Activated naive CD4-positive, alpha-beta T cell treated with anti-CD3 and anti-CD28 coated beads, Interleukin-2, amount 50 U/mL, for 24 hours (primary cell): Measurements from ENCODE around the gene PANX2.

Experiments used
- H3K27ac Mint-ChIP-seq: one replicate; pipeline ENCODE4 v1.8.0; 2021; ENCODE audit warnings: mild to moderate bottlenecking, mixed read lengths
- H3K27me3 Mint-ChIP-seq: one replicate; pipeline ENCODE4 v1.8.0; 2021; ENCODE audit warnings: mixed read lengths
- H3K36me3 Mint-ChIP-seq: one replicate; pipeline ENCODE4 v1.8.0; 2021; ENCODE audit warnings: mixed read lengths
- H3K4me1 Mint-ChIP-seq: one replicate; pipeline ENCODE4 v1.8.0; 2021; ENCODE audit warnings: mixed read lengths
- H3K4me3 Mint-ChIP-seq: one replicate; pipeline ENCODE4 v1.8.0; 2021; ENCODE audit warnings: mild to moderate bottlenecking, mixed read lengths
- H3K9me3 Mint-ChIP-seq: one replicate; pipeline ENCODE4 v1.8.0; 2021; ENCODE audit warnings: mixed read lengths

PANX2 gene

GRCh38 chr22:50184902-50185374, 14.4 kb downstream of the PANX2 start:
- H3K27me3 Mint-ChIP-seq, result no peaks in the 10 kb centered on the region
- no peak overlapping the region for H3K27ac Mint-ChIP-seq
- peak overlapping the region; percentile 89 for H3K4me3 Mint-ChIP-seq
- peaks cover 29% of the 10 kb centered on the region for H3K4me1 Mint-ChIP-seq
- no peaks in the 10 kb centered on the region for H3K9me3 Mint-ChIP-seq
- H3K36me3 Mint-ChIP-seq, result peaks cover 1% of the 10 kb centered on the region

GRCh38 chr22:50185375-50186087, 15.0 kb downstream of the PANX2 start, which contains the start of gene TRABD:
Gene TRABD (plus strand): TSS chr22:50185913. CDS start chr22:50193061, 7,148 bp downstream.
- peaks cover 30% of the 10 kb centered on the region for H3K4me1 Mint-ChIP-seq
- no peaks in the 10 kb centered on the region for H3K27me3 Mint-ChIP-seq

GRCh38 chr22:50186181-50186714, 15.7 kb downstream of the PANX2 start:
- Mint-ChIP-seq H3K4me1 (peaks cover 32% of the 10 kb centered on the region), H3K4me3 (peak overlapping the region; percentile 95), H3K27ac (peak overlapping the region; percentile 95)

More at GRCh38 chr22:50185375-50186087, 15.0 kb downstream of the PANX2 start, which contains the start of gene TRABD:
- Mint-ChIP-seq H3K4me3 (peak within 1 kb of the TSS; percentile 95), H3K27ac (peak within 1 kb of the TSS; percentile 95), H3K36me3 (peaks cover 1% of the 10 kb centered on the region), H3K9me3 (no peaks in the 10 kb centered on the region)

GRCh38 chr22:50186761-50187523, 16.4 kb downstream of the PANX2 start:
- Mint-ChIP-seq H3K27ac (peak overlapping the region; percentile 95), H3K27me3 (no peaks in the 10 kb centered on the region)

More at GRCh38 chr22:50186181-50186714, 15.7 kb downstream of the PANX2 start:
- H3K36me3 Mint-ChIP-seq, result peaks cover 1% of the 10 kb centered on the region
- no peaks in the 10 kb centered on the region for H3K27me3 Mint-ChIP-seq
- H3K9me3 Mint-ChIP-seq, result no peaks in the 10 kb centered on the region

GRCh38 chr22:50188356-50188755, 17.8 kb downstream of the PANX2 start:
- Mint-ChIP-seq H3K4me1 (peaks cover 51% of the 10 kb centered on the region), H3K4me3 (peak overlapping the region; percentile 44), H3K27me3 (no peaks in the 10 kb centered on the region), H3K9me3 (no peaks in the 10 kb centered on the region), H3K27ac (no peak overlapping the region), H3K36me3 (peaks cover 1% of the 10 kb centered on the region)

More at GRCh38 chr22:50186761-50187523, 16.4 kb downstream of the PANX2 start:
- Mint-ChIP-seq H3K36me3 (peaks cover 1% of the 10 kb centered on the region), H3K4me3 (peak overlapping the region; percentile 95), H3K4me1 (peaks cover 39% of the 10 kb centered on the region), H3K9me3 (no peaks in the 10 kb centered on the region)

- Mint-ChIP-seq H3K36me3 (peaks cover 1% of the 10 kb centered on the region), H3K9me3 (no peaks in the 10 kb centered on the region), H3K4me3 (peak overlapping the region; percentile 88), H3K4me1 (peaks cover 51% of the 10 kb centered on the region), H3K27me3 (no peaks in the 10 kb centered on the region), H3K27ac (no peak overlapping the region)
Observed at GRCh38 chr22:50189184-50189848, 18.8 kb downstream of the PANX2 start.

- H3K9me3 Mint-ChIP-seq, result no peaks in the 10 kb centered on the region
- peaks cover 1% of the 10 kb centered on the region for H3K36me3 Mint-ChIP-seq
- peaks cover 48% of the 10 kb centered on the region for H3K4me1 Mint-ChIP-seq
- no peaks in the 10 kb centered on the region for H3K27me3 Mint-ChIP-seq
- H3K27ac Mint-ChIP-seq, result peak overlapping the region; percentile 93
- peak overlapping the region; percentile 88 for H3K4me3 Mint-ChIP-seq
Observed at GRCh38 chr22:50189849-50190181, 19.3 kb downstream of the PANX2 start.

GRCh38 chr22:50190182-50190940, 19.8 kb downstream of the PANX2 start:
- peaks cover 1% of the 10 kb centered on the region for H3K36me3 Mint-ChIP-seq
- no peaks in the 10 kb centered on the region for H3K27me3 Mint-ChIP-seq
- H3K4me1 Mint-ChIP-seq, result peaks cover 47% of the 10 kb centered on the region
- H3K27ac Mint-ChIP-seq, result peak overlapping the region; percentile 93
- H3K4me3 Mint-ChIP-seq, result peak overlapping the region; percentile 88
- no peaks in the 10 kb centered on the region for H3K9me3 Mint-ChIP-seq

GRCh38 chr22:50190941-50191741, 20.6 kb downstream of the PANX2 start:
- Mint-ChIP-seq H3K27me3 (no peaks in the 10 kb centered on the region), H3K36me3 (peaks cover 1% of the 10 kb centered on the region), H3K4me3 (peak overlapping the region; percentile 88), H3K9me3 (no peaks in the 10 kb centered on the region), H3K4me1 (peaks cover 45% of the 10 kb centered on the region), H3K27ac (peak overlapping the region; percentile 97)

GRCh38 chr22:50192436-50193204, 22.1 kb downstream of the PANX2 start:
- no peaks in the 10 kb centered on the region for H3K27me3 Mint-ChIP-seq
- H3K27ac Mint-ChIP-seq, result peak overlapping the region; percentile 97
- H3K9me3 Mint-ChIP-seq, result no peaks in the 10 kb centered on the region
- peak overlapping the region; percentile 88 for H3K4me3 Mint-ChIP-seq
- H3K36me3 Mint-ChIP-seq, result no peaks in the 10 kb centered on the region
- H3K4me1 Mint-ChIP-seq, result peaks cover 37% of the 10 kb centered on the region

GRCh38 chr22:50193621-50194020, 23.1 kb downstream of the PANX2 start:
- H3K27ac Mint-ChIP-seq, result no peak overlapping the region
- no peak overlapping the region for H3K4me3 Mint-ChIP-seq
- H3K36me3 Mint-ChIP-seq, result no peaks in the 10 kb centered on the region

GRCh38 chr22:50194037-50194805, 23.7 kb downstream of the PANX2 start:
- no peak overlapping the region for H3K4me3 Mint-ChIP-seq
- no peaks in the 10 kb centered on the region for H3K27me3 Mint-ChIP-seq
- no peaks in the 10 kb centered on the region for H3K9me3 Mint-ChIP-seq
- peaks cover 29% of the 10 kb centered on the region for H3K4me1 Mint-ChIP-seq
- no peaks in the 10 kb centered on the region for H3K36me3 Mint-ChIP-seq
- H3K27ac Mint-ChIP-seq, result no peak overlapping the region

More at GRCh38 chr22:50193621-50194020, 23.1 kb downstream of the PANX2 start:
- Mint-ChIP-seq H3K27me3 (no peaks in the 10 kb centered on the region), H3K4me1 (peaks cover 32% of the 10 kb centered on the region), H3K9me3 (no peaks in the 10 kb centered on the region)

- Mint-ChIP-seq H3K4me1 (peaks cover 24% of the 10 kb centered on the region), H3K4me3 (no peak overlapping the region)
Observed at GRCh38 chr22:50196256-50196655, 25.7 kb downstream of the PANX2 start.

More at GRCh38 chr22:50196256-50196655, 25.7 kb downstream of the PANX2 start:
- H3K9me3 Mint-ChIP-seq, result no peaks in the 10 kb centered on the region
- H3K36me3 Mint-ChIP-seq, result no peaks in the 10 kb centered on the region
- no peaks in the 10 kb centered on the region for H3K27me3 Mint-ChIP-seq
- no peak overlapping the region for H3K27ac Mint-ChIP-seq
